Panc1 (cell line): ENCODE data around the gene RNU7-1. TPM values are rescaled to one million over a fixed set of nuclear protein-coding genes. Genes with fewer than 3 reads are reported as not detected.

ENCODE experiments used
- microRNA-seq: library from miRNA; unstranded; fragments of <30 nt; microRNA quantifications from one replicate; pipeline ENCODE4 v1.1.0, GENCODE V29; 2020; ENCODE audit not compliant: unreplicated experiment
- total RNA-seq: library from RNA; stranded (reverse); gene quantifications from one replicate; pipeline ENCODE4 v1.2.1, GENCODE V29; 2021; ENCODE audit not compliant: unreplicated experiment

The RNU7-1 gene
- total RNA-seq, 1 experiment from 2014 or later = not detected

Small RNA genes within 50 kb of the gene (microRNA-seq; reads per million reads assigned to microRNA genes)
- gene MIR141 (5.4 reads per million, percentile 15 among the genes with 10 or more reads in this experiment), gene MIR200C (61.0 reads per million, percentile 51 among the genes with 10 or more reads in this experiment)

Other genes with a start within 250 kb of the RNU7-1 start
- 0.13 TPM for gene PIANP, start 243.0 kb upstream of the RNU7-1 start, total RNA-seq
- 37.5 TPM for gene COPS7A, start 219.8 kb upstream of the RNU7-1 start, total RNA-seq
- gene MLF2, start 190.7 kb upstream of the RNU7-1 start, total RNA-seq = 175 TPM
- gene PTMS, start 177.5 kb upstream of the RNU7-1 start, total RNA-seq = 395 TPM
- gene LAG3, start 171.3 kb upstream of the RNU7-1 start, total RNA-seq = 2.7 TPM
- 0.23 TPM for gene CD4, start 154.3 kb upstream of the RNU7-1 start, total RNA-seq
- 1.3 TPM for gene GPR162, start 122.0 kb upstream of the RNU7-1 start, total RNA-seq
- 11.0 TPM for gene P3H3, start 115.4 kb upstream of the RNU7-1 start, total RNA-seq
- gene GNB3, start 102.9 kb upstream of the RNU7-1 start, total RNA-seq = 0.21 TPM
- gene CDCA3, start 92.5 kb upstream of the RNU7-1 start, total RNA-seq = 59.0 TPM
- 104 TPM for gene USP5, start 91.7 kb upstream of the RNU7-1 start, total RNA-seq
- gene TPI1, start 76.3 kb upstream of the RNU7-1 start, total RNA-seq = 693 TPM
- 11.6 TPM for gene SPSB2, start 70.5 kb upstream of the RNU7-1 start, total RNA-seq
- 6.5 TPM for gene LRRC23, start 39.0 kb upstream of the RNU7-1 start, total RNA-seq
- gene ENO2, start 29.2 kb upstream of the RNU7-1 start, total RNA-seq = 33.5 TPM
- 82.3 TPM for gene ATN1, start 15.9 kb upstream of the RNU7-1 start, total RNA-seq
- 126 TPM for gene C12orf57, start 206 bp downstream of the RNU7-1 start, total RNA-seq
- gene PTPN6, start 7.5 kb downstream of the RNU7-1 start, total RNA-seq = 13.7 TPM
- gene PHB2, start 26.8 kb downstream of the RNU7-1 start, total RNA-seq = 138 TPM
- 54.9 TPM for gene EMG1, start 27.1 kb downstream of the RNU7-1 start, total RNA-seq
- gene LPCAT3, start 74.7 kb downstream of the RNU7-1 start, total RNA-seq = 54.3 TPM
- gene C1S, start 116.9 kb downstream of the RNU7-1 start, total RNA-seq = 1.8 TPM
- gene C1R, start 148.6 kb downstream of the RNU7-1 start, total RNA-seq = 1.3 TPM
- 10.7 TPM for gene C1RL, start 165.4 kb downstream of the RNU7-1 start, total RNA-seq
- not detected for gene RBP5, start 185.1 kb downstream of the RNU7-1 start, total RNA-seq
- 5.9 TPM for gene CLSTN3, start 186.6 kb downstream of the RNU7-1 start, total RNA-seq
- 26.9 TPM for gene PEX5, start 245.9 kb downstream of the RNU7-1 start, total RNA-seq